IMR-90 (cell line): ENCODE data around the gene C6orf120.
A peak's percentile ranks its signal among the peaks of the same experiment; 100 is the strongest.

Experiments used
- CTCF ChIP-seq: conservative IDR thresholded peaks from 2 replicates; pipeline ENCODE4 v1.5.1; 2012; ENCODE audit warnings: mild to moderate bottlenecking, low read depth, low read length, improper control_type of control experiment
- POLR2A ChIP-seq: IDR thresholded peaks from 2 replicates; pipeline ENCODE4 v1.6.1; 2012; ENCODE audit warnings: mild to moderate bottlenecking, low read depth, low read length
- RFX5 ChIP-seq: IDR thresholded peaks from 2 replicates; pipeline ENCODE4 v1.8.0; 2012; ENCODE audit warnings: low read depth, mild to moderate bottlenecking, low read length, moderate library complexity

- TF ChIP-seq POLR2A (peak; percentile 79; the same call in 1 of the 2 replicates), CTCF (no peak), RFX5 (no peak)
Measured at GRCh38 chr6:169723200-169723909, 21.4 kb downstream of the C6orf120 start.
